ENCODE measurements around the gene ZNF341.

DNA sequence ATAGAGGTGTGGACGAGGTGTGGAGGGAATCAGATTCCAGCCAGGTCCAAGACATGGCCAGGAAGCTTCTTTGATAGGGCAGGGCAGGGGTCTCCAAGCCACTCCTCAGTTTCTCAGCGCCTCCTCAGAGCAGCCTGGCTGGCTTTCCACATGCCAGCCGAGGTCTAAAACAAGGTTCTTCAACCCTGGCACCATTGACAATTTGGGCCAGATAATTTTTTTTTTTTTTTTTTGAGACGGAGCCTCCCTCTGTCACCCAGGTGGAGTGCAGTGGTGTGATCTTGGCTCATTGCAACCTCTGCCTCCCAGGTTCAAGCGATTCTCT, 58.0 kb downstream of the ZNF341 start:
- TF ChIP-seq, protein P1, sequence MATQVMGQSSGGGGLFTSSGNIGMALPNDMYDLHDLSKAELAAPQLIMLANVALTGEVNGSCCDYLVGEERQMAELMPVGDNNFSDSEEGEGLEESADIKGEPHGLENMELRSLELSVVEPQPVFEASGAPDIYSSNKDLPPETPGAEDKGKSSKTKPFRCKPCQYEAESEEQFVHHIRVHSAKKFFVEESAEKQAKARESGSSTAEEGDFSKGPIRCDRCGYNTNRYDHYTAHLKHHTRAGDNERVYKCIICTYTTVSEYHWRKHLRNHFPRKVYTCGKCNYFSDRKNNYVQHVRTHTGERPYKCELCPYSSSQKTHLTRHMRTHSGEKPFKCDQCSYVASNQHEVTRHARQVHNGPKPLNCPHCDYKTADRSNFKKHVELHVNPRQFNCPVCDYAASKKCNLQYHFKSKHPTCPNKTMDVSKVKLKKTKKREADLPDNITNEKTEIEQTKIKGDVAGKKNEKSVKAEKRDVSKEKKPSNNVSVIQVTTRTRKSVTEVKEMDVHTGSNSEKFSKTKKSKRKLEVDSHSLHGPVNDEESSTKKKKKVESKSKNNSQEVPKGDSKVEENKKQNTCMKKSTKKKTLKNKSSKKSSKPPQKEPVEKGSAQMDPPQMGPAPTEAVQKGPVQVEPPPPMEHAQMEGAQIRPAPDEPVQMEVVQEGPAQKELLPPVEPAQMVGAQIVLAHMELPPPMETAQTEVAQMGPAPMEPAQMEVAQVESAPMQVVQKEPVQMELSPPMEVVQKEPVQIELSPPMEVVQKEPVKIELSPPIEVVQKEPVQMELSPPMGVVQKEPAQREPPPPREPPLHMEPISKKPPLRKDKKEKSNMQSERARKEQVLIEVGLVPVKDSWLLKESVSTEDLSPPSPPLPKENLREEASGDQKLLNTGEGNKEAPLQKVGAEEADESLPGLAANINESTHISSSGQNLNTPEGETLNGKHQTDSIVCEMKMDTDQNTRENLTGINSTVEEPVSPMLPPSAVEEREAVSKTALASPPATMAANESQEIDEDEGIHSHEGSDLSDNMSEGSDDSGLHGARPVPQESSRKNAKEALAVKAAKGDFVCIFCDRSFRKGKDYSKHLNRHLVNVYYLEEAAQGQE (IDR thresholded peaks at IDR 0.05; ENCODE audit: insufficient read depth in 1 of 2, low read depth in 2 of 2, low read length in 1 of 2), result no peak
- TF ChIP-seq, protein P2, sequence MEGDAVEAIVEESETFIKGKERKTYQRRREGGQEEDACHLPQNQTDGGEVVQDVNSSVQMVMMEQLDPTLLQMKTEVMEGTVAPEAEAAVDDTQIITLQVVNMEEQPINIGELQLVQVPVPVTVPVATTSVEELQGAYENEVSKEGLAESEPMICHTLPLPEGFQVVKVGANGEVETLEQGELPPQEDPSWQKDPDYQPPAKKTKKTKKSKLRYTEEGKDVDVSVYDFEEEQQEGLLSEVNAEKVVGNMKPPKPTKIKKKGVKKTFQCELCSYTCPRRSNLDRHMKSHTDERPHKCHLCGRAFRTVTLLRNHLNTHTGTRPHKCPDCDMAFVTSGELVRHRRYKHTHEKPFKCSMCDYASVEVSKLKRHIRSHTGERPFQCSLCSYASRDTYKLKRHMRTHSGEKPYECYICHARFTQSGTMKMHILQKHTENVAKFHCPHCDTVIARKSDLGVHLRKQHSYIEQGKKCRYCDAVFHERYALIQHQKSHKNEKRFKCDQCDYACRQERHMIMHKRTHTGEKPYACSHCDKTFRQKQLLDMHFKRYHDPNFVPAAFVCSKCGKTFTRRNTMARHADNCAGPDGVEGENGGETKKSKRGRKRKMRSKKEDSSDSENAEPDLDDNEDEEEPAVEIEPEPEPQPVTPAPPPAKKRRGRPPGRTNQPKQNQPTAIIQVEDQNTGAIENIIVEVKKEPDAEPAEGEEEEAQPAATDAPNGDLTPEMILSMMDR (IDR thresholded peaks at IDR 0.05), result no peak
- TF ChIP-seq TCF7L2 (IDR thresholded peaks at IDR 0.05; ENCODE audit: low read depth, low read length) (no peak), POLR2AphosphoS5 (IDR thresholded peaks at IDR 0.05; ENCODE audit: low read depth, low read length) (no peak), SIN3A (IDR thresholded peaks at IDR 0.05; ENCODE audit: borderline replicate concordance, insufficient read depth, low read depth, low read length) (no peak)
